Endothelial cell of umbilical vein (primary cell): ENCODE data around the gene SIX1. TPM values are rescaled to one million over a fixed set of nuclear protein-coding genes. Genes with fewer than 3 reads are reported as not detected.

Experiments
- BruUV-seq: library from RNA; stranded (reverse); fragments of 400-500 nt; replicated peaks from 2 replicates; lab custom pipeline; 2021; lab: Mats Ljungman, UMichigan
- CTCF ChIA-PET: fragments of 300-600, 350-600 bp; sonication (Branson Sonifier 250); formaldehyde crosslinking; loops from one replicate; lab custom pipeline; 2021; ENCODE audit warnings: antibody characterized with exemption, inconsistent platforms; lab: Charles Lee
- POLR2A ChIA-PET: fragments of 300-600, 350-600 bp; sonication (Branson Sonifier 250); formaldehyde crosslinking; loops from one replicate; lab custom pipeline; 2021; ENCODE audit warnings: antibody characterized with exemption, inconsistent platforms; lab: Charles Lee
- DNase-seq: peaks from one replicate; pipeline ENCODE4 v3.0.0-alpha.2; 2011; ENCODE audit warnings: low read depth, low spot score
- FAIRE-seq: peaks from 2 replicates; lab custom pipeline; 2011; peaks lifted over from hg19 to GRCh38; lab: Jason Lieb, UNC
- H2AFZ ChIP-seq: 2 replicates; pipeline ENCODE4 v1.6.0; 2012; ENCODE audit warnings: low read depth, low read length, control low read depth, inconsistent platforms
- H3K27ac ChIP-seq: 2 replicates; pipeline ENCODE4 v1.5.1; 2011; ENCODE audit warnings: low read depth, mild to moderate bottlenecking, control low read depth, low read length, moderate library complexity; ENCODE audit not compliant: insufficient read depth
- H3K27me3 ChIP-seq, 2 experiments: 2 replicates each; pipeline versions ENCODE4 v1.6.0 to v1.6.1; 2011; ENCODE audit warnings: low read length in 2 of 2, mixed read lengths in 1 of 2; ENCODE audit not compliant: control insufficient read depth in 2 of 2, insufficient read depth in 2 of 2
- H3K36me3 ChIP-seq, 2 experiments: 2 replicates in 1 of 2; 3 replicates in 1 of 2; pipeline ENCODE4 v1.5.1; 2011; ENCODE audit warnings: low read length in 2 of 2, mild to moderate bottlenecking in 1 of 2, moderate library complexity in 1 of 2; ENCODE audit not compliant: control insufficient read depth in 2 of 2, insufficient read depth in 2 of 2; ENCODE audit errors: extremely low read depth in 1 of 2
- H3K4me1 ChIP-seq: 3 replicates; pipeline ENCODE4 v1.5.1; 2011; ENCODE audit warnings: mild to moderate bottlenecking, low read length; ENCODE audit not compliant: control insufficient read depth, insufficient read depth; ENCODE audit errors: extremely low read depth
- H3K4me2 ChIP-seq: 2 replicates; pipeline ENCODE4 v1.6.1; 2011; ENCODE audit warnings: low read length, control low read depth, mixed read lengths; ENCODE audit not compliant: insufficient read depth
- H3K4me3 ChIP-seq, 3 experiments: fragments of 200-600 bp in 1 of 3; sonication (generic), shearing (Covaris generic) in 1 of 3; replicated peaks in 1 of 3; 2 replicates each; pipeline ENCODE4 v1.5.1; 2011 to 2016; ENCODE audit warnings: control low read depth in 3 of 3, low read length in 3 of 3, mild to moderate bottlenecking in 2 of 3, inconsistent platforms in 1 of 3, low read depth in 1 of 3, moderate library complexity in 1 of 3; ENCODE audit not compliant: insufficient read depth in 1 of 3
- H3K79me2 ChIP-seq: 2 replicates; pipeline ENCODE4 v1.6.0; 2012; ENCODE audit warnings: low read length, inconsistent platforms; ENCODE audit not compliant: control insufficient read depth, insufficient read depth
- H3K9ac ChIP-seq: replicated peaks from 2 replicates; pipeline ENCODE3; 2011; ENCODE audit warnings: low read length, control low read depth; ENCODE audit not compliant: insufficient read depth; ENCODE audit errors: extremely low read depth
- H3K9me1 ChIP-seq: replicated peaks from 3 replicates; pipeline ENCODE4 v1.6.0; 2011; ENCODE audit warnings: mild to moderate bottlenecking, low read length; ENCODE audit not compliant: control insufficient read depth, insufficient read depth; ENCODE audit errors: extremely low read depth
- H3K9me3 ChIP-seq: replicated peaks from 2 replicates; pipeline ENCODE4 v1.5.1; 2012; ENCODE audit warnings: low read length, inconsistent platforms; ENCODE audit not compliant: control insufficient read depth, insufficient read depth
- H4K20me1 ChIP-seq: replicated peaks from 2 replicates; pipeline ENCODE3; 2011; ENCODE audit warnings: mild to moderate bottlenecking, low read length; ENCODE audit not compliant: control insufficient read depth, insufficient read depth; ENCODE audit errors: extremely low read depth
- CTCF ChIP-seq, 2 donors: IDR thresholded peaks; 1 replicate in 1 of 2; 2 replicates in 1 of 2; pipeline ENCODE4 v1.5.1; 2011; ENCODE audit warnings: low read length in 2 of 2, mild to moderate bottlenecking in 2 of 2, moderate library complexity in 2 of 2, control low read depth in 1 of 2, inconsistent platforms in 1 of 2, low read depth in 1 of 2; ENCODE audit not compliant: insufficient read depth in 1 of 2; ENCODE audit errors: extremely low read depth in 1 of 2
- FOS ChIP-seq: IDR thresholded peaks from 2 replicates; pipeline ENCODE4 v1.6.1; 2011; ENCODE audit warnings: mild to moderate bottlenecking, low read length, moderate library complexity, borderline replicate concordance; ENCODE audit not compliant: insufficient read depth
- POLR2A ChIP-seq: IDR thresholded peaks from 2 replicates; pipeline ENCODE4 v1.6.1; 2012; ENCODE audit warnings: low read depth, mild to moderate bottlenecking, control low read depth, low read length
- dilution Hi-C: fragments of 300-500 bp; cut with MboI; formaldehyde crosslinking; loops from one replicate; pipeline ENCODE4 v1.15.0; 2019; ENCODE audit warnings: low sequenced_read_pairs; ENCODE audit not compliant: extremely low pct_ligation_motif_present
- intact Hi-C: fragments of 100-400 bp; cut with micrococcal nuclease; formaldehyde crosslinking; loops from one replicate; pipeline ENCODE4 v1.10.0; 2022
- polyA plus RNA-seq, 4 experiments: library from polyadenylated mRNA; depleted of rRNA in 3 of 4; stranded (reverse) in 3 of 4; unstranded in 1 of 4; fragments of >200 nt; gene quantifications; 2 replicates each; pipeline versions ENCODE4 v1.2.1 to v1.2.3, GENCODE V29; 2011 to 2012; ENCODE audit warnings: missing spikeins in 1 of 4
- total RNA-seq: library from RNA; stranded (reverse); gene quantifications from 2 replicates; pipeline ENCODE4 v1.2.3, GENCODE V29; 2021
- TF ChIP-seq, protein P1 (sequence below): IDR thresholded peaks from 2 replicates; pipeline ENCODE4 v1.6.1; 2011; ENCODE audit not compliant: insufficient read depth, insufficient read length

Gene SIX1
- total and polyA plus RNA-seq, 2 donors (not counting 3 experiments of a cell fraction or from before 2014, with no cell fraction given): 0.40 to 0.55 TPM

DNA sequence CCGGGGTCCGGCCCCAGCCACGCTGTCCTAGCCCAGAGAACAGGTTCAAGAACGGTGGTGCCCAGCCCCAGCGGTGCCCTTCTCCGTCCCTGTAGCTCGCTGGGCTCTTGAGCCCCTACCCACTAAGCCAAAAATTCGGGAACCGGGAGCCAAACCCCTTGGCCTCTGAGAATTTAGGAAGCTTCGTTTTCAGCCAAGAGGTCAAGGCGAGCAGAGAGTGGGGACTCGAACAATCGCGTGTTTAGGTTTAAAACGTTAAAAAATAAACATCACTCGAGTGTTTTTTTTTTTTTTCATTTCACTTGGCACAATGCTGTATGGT is 6.2 kb downstream of the SIX1 start:
- BruUV-seq: no TSS peak
- POLR2A ChIA-PET: no interaction called here
- Histone ChIP-seq H3K9me3 (no peaks in the 10 kb centered on the region), H3K9ac (no peak overlapping the region), H3K4me3 (no peak overlapping the region), H3K4me2 (no peak overlapping the region), H4K20me1 (peaks cover 2% of the 10 kb centered on the region), H3K9me1 (no peaks in the 10 kb centered on the region), H3K27ac (no peak overlapping the region), H3K4me1 (peaks cover 19% of the 10 kb centered on the region), H3K27me3 (peaks cover 79 to 100% of the 10 kb centered on the region in 2 experiments), H3K79me2 (no peaks in the 10 kb centered on the region), H2AFZ (no peak overlapping the region), H3K36me3 (no peaks in the 10 kb centered on the region)
- FAIRE-seq (no peak), DNase-seq (no peak)
- intact Hi-C loops (no loop called here), dilution Hi-C loops (loop anchor here (25.0 kb wide), 2 partner anchors 394 to 619 kb away; no protein-coding TSS in a partner anchor)
- no peak for TF ChIP-seq POLR2A
- TF ChIP-seq, protein P1, sequence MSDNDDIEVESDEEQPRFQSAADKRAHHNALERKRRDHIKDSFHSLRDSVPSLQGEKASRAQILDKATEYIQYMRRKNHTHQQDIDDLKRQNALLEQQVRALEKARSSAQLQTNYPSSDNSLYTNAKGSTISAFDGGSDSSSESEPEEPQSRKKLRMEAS: no peak
- TF ChIP-seq CTCF (IDR thresholded peaks at IDR 0.05; ENCODE audit: extremely low read depth in 1 of 2, insufficient read depth in 1 of 2, low read depth in 1 of 2, low read length in 2 of 2): no peak
- no peak for TF ChIP-seq FOS
- CTCF ChIA-PET: interaction anchor here (0.7 to 3.9 kb wide), 3 partner anchors 13 to 789 kb away, joined by 3 to 24 read pairs (median 4); no protein-coding TSS in a partner anchor
